IPS DF 4.7 (cell line): Measurements from ENCODE around the gene PIWIL1.

Experiments
- DNase-seq: peaks from one replicate; pipeline ENCODE4 v3.0.0-alpha.2; 2013; ENCODE audit warnings: low spot score; ENCODE audit errors: extremely low read depth

Gene PIWIL1

DNA sequence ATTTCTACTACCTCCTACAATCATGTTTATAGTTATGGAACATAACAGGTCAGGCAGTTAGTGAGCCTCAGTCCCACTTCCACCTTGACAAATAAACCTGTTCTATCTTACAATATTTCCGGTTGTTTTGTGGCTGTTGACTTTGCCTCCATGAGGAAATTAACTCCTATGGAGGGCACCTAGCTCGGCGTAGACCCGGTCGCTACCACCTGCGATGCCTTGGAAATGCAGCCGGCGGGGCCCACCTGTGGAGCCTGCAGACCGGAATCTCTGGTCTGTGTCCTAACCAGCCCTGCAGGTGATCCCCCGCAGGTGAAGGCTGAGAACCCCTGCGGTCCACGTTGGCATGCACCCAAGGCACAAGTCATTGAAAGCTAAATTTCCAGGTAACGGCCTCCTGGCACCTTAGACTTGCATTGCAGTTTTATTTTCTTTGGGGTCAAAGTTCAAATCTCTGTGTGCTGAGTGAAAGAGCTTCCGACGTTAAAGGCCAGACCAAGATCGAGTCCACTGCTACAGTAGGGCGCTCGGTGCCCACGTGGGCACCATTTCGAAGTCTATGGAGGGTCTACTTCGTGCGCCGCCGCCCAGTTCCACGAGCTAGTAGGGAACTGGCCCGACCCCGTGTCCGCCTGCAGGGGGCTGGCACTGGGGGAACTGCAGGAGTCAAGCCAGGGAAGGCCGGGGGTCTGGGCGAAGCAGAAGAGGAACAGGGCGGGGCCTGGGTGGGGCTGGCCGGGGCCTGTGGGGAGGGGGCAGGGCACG, 782 bp upstream of the PIWIL1 start:
- no peak for DNase-seq

DNA sequence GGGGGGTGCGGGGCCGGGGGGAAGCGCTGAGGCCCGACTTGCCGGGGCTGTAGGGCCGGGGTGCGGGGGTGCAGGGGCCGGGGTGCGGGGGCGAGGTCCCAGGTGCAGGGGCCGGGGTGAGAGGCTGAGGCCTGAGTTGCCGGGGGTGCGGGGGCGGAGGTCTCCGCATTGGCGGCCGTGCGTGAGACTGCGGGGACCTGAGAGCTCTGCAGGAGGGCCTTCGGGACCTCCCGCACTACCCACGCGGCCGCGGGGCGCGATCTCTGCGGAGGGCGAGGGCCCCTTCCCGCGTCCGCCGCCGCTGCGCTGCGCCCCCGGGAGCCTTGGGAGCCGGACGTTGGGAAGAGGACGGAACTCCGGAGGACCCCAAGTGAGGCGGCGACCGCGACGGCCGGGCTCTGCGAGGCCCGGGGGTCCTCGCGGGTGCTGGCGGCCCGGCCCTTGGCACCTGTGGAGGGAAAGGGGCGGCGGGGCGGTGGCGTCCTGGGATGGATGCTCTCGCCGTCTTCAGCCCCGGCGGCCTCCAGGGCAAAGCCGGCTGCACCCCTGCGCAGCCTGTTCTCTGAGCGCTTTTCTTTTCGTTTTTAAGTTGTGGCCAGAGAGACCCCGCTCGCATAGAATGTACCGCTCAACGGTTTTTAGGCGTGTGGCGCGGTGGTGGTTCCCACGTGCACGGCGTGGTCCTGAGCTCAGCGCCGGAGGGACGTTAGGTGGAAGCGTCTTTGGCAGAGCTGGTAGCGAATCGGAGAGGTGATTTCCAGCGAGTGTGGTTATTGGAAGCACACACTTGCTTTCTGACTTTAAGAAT, 1.3 kb downstream of the PIWIL1 start:
- DNase-seq, result no peak

DNA sequence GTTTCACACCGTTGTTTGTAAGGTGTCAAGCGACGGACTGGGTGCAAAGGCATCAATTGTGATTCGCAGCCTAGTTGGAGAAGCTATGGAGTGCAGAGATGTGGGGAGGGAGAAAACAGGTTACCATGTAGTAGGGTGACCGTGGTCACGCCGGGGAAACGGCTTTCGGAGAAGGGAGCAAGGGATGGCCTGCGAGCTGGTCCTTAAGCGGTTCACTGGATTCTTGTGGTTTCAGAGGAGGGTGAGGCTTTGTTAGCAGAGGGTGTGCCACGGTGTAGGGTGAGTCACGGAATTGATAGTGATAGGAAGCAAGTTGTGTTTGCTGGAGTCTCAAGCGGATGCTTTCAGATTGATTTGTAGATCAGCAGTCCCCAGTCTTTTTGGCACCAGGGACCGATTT, 2.3 kb downstream of the PIWIL1 start:
- DNase-seq, result no peak

DNA sequence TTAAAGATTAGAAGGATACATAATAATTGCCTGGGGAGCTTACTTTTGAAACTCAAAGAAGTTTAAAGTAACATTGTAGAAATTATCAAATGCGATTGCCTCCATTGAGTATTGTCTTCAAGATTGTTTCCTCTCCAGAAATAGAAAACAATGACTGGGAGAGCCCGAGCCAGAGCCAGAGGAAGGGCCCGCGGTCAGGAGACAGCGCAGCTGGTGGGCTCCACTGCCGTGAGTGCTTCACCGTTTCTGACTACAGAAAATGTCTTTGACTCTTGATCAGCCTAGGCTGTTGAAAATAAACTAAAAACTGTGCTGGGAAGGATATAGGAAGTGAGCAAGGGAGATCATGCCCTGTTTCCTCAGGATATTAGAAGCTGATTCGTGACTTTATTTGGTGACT, 4.8 kb downstream of the PIWIL1 start:
- no peak for DNase-seq

DNA sequence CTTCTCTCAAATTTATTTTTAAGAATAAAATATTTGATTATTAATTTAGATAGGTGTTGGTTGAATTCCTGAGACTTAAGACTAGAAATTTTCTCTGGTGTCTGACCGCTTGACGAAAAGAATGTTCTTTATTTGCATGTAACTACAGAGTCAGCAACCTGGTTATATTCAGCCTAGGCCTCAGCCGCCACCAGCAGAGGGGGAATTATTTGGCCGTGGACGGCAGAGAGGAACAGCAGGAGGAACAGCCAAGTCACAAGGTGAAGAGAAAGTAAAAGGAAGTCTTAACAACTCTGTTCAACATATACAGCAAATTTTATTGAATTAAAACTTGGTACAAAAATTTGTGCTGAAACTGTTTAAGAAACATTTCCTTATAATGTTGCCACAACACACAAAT, 5.2 kb downstream of the PIWIL1 start:
- DNase-seq, result no peak

- no peak for DNase-seq
These were observed 6.8 kb downstream of the PIWIL1 start for GRCh38 chr12:130344529-130344928.

DNA sequence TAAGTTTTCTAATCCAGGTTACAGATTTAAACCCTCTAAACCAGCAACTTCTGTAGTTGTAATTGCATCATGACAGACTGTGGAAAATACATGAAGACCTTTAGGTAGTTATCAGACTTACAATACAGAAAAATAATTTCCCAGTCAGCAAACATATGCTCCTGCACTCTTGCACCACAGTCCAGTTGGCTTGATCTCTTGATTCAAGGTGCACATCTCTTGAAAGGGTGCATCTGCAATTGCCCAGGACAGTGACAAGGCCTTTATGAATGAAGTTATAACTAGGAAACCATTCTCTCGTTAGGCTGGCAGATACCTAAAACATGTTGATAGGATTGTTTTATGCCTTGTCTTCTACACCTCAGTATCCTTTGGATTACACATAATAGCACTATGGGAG, 7.6 kb downstream of the PIWIL1 start:
- no peak for DNase-seq

GRCh38 chr12:130347588-130347987, 9.9 kb downstream of the PIWIL1 start:
- DNase-seq, result no peak

- DNase-seq, result no peak
These were observed 13.0 kb downstream of the PIWIL1 start for GRCh38 chr12:130350715-130351114.

- no peak for DNase-seq
These were observed 13.6 kb downstream of the PIWIL1 start for GRCh38 chr12:130351326-130351725.

DNA sequence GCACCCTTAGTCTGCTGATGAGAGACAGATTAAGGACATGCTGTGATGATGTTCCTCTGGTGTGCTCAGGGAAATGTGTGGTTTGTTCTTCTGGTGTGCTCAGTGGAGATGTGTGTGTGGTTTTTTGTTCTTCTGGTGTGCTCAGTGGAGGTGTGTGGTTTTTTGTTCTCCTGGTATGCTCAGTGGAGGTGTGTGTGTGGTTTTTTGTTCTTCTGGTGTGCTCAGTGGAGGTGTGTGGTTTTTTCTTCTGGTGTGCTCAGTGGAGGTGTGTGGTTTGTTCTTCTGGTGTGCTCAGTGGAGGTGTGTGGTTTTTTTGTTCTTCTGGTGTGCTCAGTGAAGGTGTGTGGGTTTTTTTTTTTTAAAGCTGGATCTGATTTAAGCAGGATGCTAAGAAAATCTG, 15.4 kb downstream of the PIWIL1 start:
- DNase-seq, result no peak

DNA sequence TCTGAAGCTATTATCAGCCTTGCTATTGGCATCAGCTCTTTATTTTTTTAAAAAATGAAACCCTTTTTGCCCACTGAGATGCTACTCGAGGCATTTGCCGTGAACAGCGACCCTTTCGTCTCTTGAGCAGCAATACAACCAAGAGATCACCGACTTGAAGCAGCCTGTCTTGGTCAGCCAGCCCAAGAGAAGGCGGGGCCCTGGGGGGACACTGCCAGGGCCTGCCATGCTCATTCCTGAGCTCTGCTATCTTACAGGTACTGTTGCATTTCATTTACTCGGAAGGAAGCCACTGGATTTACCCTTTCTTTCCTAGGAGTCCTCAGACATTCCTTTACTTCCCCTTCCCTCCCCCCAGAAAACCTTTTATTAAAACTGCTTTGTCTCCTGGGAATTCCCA, 16.7 kb downstream of the PIWIL1 start:
- no peak for DNase-seq

DNA sequence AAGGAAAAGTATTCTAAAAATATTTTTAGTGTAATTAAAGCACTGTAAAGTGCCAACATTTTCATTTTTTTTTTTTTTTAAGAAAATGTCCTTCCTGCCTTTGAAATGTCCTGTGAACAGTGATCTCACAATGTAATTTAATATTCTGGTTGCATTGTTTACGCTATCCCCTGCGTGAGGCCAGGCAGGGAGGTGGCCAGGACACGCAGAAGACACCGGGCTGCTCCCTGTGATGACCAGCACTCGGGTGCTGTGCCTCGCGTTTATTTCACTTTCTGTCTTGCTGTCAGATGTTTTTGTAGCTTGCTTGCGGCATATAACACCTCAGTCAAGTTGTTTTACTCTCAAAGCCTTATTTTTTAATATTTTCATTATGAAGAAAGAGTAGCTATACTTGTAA, 18.5 kb downstream of the PIWIL1 start:
- no peak for DNase-seq

DNA sequence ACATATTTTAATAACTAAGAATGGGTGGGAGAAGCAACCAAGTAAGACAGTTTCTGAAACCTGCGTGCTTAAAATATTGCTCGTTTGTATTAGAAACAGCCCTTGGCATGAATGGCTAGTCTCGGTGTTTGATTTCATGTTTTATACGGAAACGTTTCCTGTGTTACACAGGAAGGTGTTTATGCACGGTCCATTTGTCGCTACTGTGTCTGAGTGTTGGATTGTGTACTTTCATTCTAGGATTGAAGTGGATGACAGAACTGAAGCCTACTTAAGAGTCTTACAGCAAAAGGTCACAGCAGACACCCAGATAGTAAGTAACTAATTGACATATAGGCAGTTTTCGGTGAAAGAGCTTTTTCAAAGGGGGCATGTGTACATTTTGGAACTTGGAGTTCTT, 19.6 kb downstream of the PIWIL1 start:
- no peak for DNase-seq

- DNase-seq, result no peak
These were observed 20.1 kb downstream of the PIWIL1 start for GRCh38 chr12:130357729-130358330.

DNA sequence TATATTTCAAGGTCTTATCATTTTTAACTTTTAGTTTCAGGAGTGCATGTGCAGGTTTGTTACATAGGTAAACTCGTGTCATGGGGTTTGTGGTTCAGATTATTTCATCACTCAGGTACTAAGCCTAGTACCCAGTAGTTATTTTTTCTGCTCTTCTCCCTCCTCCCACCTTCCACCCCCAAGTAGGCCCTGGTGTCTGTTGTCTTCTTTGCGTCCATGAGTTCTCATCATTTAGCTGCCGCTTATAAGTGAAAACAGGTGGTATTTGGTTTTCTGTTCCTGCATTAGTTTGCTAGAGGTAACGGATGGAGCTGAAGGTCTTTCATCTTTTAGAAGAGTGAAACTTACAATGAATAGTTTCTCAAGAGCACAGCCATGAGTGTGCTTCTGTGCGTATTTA, 24.4 kb downstream of the PIWIL1 start:
- DNase-seq, result no peak

DNA sequence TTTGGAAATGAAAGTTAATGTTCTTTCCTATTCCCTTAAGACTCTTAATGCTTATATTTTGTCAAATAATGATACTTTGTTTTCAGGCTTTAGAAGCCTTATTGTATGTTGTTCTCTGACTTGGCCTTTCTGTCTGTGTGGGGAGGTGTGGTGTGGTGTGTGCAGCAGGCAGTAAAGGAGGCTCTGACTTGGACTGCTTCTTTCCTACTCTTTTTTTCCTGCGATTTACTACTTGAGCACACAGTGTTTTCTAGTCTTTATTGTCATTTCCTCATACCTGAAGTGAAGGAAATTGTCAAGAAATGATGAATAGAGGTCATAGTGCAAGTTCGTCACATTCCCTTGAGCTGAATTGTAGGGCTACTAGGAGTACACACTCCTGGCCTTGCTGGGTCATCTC, 26.9 kb downstream of the PIWIL1 start:
- no peak for DNase-seq

DNA sequence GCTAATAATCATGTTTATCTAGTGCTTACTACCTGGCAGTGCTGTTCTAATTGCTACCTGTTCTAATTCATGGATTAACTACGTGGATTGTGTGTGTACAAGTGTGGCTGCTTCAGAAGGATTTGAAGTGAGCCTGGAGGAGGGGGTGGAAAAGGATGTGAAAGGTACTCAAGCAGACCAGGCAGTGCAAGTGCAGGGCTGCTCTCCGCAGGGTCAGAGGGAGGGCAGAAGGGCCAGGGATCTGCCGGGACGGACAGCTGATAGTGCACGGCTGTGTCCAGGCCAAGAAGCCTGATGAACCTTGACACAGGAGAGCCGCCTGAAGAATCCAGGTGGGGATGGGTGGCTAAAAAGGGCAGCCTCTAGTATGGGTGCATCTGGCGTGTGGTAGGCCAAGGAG, 28.5 kb downstream of the PIWIL1 start:
- no peak for DNase-seq

GRCh38 chr12:130367003-130367402, 29.3 kb downstream of the PIWIL1 start:
- DNase-seq, result no peak

GRCh38 chr12:130367523-130367922, 29.8 kb downstream of the PIWIL1 start:
- DNase-seq, result no peak

- DNase-seq, result no peak
These were observed 32.1 kb downstream of the PIWIL1 start for GRCh38 chr12:130369816-130370215.

DNA sequence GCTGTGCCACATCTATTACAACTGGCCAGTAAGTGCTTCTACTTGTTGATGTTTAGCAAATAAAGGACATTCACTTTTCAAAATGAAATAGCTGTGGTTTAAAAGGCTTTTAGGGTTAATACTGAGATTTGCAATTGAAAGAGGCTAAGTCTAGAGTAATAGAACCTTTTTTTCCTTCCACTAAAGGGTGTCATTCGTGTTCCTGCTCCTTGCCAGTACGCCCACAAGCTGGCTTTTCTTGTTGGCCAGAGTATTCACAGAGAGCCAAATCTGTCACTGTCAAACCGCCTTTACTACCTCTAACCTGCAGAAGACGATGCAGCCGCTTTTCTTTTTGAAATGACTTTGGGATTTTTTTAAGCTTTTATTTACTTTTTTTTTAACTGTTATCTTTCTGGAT, 33.6 kb downstream of the PIWIL1 start:
- no peak for DNase-seq

DNA sequence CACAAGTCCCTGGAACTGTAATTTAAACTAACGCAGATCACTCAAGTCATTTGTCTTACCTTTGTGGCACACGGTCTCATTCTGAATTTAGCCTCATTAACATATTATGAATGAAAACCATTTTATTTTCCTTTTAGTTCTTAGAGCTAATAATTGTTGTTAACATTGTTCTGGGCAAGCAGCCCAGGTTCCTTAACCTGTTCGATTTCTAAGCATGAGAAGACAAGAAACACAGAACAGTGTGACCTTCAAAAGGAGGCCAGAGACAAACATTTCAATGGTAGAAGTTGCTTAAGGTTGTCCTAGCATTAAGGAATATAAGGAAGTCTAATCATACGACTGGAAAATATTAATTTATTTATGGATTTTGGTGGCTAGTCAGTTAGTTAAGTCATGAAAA, 35.2 kb downstream of the PIWIL1 start:
- DNase-seq, result no peak
